HG03196 (cell line): ENCODE results near the gene PSMC3IP.
"Not testable (repeated sequence)": the region's sequence is repeated elsewhere in the genome, so short reads cannot be mapped to it uniquely, and the experiment has no call there.

Source experiments
- ATAC-seq: cut with Tn5 transposase; IDR thresholded peaks from one replicate; pipeline ENCODE4 v1.9.1; 2021; ENCODE audit not compliant: unreplicated experiment

The PSMC3IP gene

DNA sequence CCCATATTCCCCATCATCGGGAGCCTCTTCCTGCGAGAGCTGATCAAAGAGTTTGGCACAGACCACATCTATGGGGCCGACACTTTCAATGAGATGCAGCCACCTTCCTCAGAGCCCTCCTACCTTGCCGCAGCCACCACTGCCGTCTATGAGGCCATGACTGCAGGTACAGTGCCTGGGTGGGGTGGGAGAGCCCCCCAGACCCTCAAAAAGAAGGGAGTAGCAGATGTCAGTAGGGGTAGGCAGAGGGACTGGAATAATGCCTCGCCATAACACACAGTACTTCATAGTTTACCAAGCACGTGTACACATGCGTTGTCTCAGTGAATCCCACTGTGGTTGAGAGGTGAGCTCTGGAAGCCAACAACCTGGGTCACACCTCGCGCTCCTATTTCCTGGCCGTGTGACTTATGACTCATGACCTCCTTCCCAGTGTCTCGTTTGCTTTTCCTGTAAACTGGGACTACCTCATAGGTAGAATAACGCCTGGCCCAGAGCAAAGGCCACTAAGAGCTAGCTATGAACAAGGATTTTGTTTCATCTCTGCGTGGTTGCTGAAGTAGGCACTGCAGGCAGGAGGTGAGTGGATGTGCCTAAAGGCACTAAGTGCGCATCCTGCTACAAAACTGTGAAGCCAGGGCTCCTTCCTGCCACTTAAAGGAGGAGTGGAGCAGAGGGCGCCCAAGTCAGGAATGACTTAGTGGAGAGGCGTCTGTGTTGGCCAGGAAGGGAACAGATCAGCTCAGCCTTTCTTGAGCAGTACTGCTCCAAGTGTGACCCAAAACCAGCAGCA is 36.3 kb downstream of the PSMC3IP start:
- ATAC-seq: no peak

DNA sequence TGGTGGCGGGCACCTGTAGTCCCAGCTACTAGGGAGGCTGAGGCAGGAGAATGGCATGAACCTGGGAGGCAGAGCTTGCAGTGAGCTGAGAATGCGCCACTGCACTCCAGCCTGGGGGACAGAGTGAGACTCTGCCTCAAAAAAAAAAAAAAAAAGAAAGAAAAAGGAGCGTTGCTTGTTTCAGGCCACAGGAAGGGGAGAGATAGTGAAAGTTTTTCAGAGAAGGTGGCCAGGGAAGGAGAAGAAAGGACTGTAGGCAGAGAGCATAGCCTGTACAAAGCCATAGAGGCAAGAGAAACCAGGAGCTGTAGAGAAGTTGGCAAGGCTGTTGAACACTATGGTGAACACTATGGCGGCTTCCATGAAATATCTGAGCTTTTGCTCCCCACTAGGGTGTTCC is 37.0 kb downstream of the PSMC3IP start:
- ATAC-seq: not testable (repeated sequence)

DNA sequence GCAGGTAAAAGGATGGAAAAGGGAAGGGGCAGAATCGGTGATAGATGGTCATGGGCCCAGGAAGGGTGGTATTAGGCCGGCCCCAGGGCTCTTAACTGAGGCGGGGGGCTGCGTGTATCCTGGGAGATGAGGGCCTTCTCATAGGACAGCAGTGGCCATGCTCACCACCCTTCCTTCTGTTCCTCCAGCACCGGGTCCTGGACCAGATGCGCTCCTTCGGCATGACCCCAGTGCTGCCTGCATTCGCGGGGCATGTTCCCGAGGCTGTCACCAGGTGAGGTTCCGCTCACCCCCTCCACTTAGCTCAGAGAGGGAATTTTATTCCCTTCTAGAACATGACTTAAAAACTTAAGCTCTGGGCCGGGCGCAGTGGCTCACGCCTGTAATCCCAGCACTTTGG is 39.0 kb downstream of the PSMC3IP start:
- ATAC-seq: no peak

DNA sequence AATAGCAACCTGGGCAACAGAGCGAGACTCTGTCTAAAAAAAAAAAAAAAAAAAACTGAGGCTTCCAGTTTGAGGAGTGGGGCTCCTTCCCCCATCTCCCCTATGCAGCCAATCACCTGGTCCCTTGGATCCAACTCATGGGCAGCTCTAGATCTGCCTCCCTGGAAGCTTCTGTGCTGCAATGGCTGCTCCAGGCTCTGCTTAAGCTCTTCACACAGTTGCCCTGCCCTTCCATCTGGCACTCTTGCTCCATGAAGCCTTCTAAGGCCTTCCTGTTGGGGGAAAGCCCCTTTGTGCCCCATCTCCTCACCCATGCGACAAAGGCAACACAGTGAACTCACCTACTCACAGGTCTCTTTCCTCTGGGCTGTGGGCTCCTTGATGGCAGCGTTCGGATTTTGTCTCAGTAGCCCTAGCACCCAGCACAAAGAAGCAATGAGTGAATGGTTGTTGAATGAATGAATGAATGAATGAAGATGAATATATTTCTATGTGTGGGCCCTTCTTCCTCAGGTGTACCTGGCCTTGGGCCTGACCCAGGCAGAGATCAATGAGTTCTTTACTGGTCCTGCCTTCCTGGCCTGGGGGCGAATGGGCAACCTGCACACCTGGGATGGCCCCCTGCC is 39.6 kb downstream of the PSMC3IP start:
- ATAC-seq: no peak

DNA sequence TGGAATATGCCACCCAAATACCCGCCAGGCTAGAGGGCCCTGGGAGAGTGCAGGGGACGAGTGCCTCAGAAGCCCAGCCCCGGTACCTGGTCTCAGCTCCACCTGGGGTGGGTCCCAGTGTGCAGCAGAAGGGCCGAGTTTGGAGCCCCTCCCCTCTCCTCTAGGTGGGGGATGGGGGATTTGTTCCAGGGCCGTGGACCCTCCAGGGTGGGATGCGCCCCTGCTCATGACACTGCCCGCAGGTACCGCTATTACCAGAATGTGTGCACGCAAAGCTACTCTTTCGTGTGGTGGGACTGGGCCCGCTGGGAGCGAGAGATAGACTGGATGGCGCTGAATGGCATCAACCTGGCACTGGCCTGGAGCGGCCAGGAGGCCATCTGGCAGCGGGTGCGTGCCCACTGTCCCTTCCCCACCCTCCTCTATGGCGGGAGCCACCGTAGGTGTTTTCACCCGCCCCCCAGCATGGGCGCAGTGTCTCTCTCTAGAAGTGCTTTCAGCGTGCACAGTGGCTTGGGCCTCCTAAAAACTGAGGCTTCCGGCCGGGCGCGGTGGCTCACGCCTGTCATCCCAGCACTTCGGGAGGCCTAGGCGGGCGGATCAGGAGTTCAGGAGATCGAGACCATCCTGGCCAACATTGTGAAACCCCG is 40.2 kb downstream of the PSMC3IP start:
- ATAC-seq: no peak

DNA sequence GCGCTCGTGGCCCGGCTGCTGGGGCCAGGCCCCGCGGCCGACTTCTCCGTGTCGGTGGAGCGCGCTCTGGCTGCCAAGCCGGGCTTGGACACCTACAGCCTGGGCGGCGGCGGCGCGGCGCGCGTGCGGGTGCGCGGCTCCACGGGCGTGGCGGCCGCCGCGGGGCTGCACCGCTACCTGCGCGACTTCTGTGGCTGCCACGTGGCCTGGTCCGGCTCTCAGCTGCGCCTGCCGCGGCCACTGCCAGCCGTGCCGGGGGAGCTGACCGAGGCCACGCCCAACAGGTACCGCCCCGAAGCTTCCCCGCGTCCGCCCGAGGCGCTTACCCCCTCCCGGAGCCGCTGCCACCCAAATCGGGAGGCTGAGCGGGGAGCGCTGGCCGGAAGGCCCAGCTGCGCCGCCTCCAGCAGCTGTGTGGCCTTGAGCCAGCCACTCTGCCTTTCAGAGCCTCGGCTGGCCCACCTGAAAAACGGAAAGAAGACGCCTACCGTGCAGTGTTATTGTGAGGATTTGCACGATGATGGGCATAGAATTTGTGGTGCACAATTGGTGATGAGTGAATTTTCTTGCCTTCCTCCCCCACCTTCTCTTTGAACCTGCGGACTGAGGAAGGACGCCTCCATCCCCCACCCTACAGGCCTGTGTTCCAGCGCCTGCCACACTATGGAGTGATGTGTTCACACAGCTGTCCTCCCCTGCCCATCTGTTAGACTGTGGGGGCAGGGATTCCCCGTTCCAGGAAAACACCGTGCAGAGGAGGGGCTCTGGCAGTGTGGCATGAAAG is 41.0 kb downstream of the PSMC3IP start:
- ATAC-seq: peak; percentile 70

DNA sequence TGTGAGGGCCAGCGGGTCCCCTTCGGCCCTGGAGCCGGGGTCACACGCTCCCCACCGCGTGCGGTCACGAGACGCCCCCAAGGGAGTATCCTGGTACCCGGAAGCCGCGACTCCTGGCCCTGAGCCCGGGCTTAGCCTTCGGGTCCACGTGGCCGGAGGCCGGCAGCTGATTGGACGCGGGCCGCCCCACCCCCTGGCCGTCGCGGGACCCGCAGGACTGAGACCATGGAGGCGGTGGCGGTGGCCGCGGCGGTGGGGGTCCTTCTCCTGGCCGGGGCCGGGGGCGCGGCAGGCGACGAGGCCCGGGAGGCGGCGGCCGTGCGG is 41.5 kb downstream of the PSMC3IP start, which contains the start of gene NAGLU:
Gene NAGLU, plus strand, starts transcription at position 194 of the 324 bp plus-strand sequence. Its CDS starts 32 bp downstream, at position 226.
- ATAC-seq: peak; percentile 80

DNA sequence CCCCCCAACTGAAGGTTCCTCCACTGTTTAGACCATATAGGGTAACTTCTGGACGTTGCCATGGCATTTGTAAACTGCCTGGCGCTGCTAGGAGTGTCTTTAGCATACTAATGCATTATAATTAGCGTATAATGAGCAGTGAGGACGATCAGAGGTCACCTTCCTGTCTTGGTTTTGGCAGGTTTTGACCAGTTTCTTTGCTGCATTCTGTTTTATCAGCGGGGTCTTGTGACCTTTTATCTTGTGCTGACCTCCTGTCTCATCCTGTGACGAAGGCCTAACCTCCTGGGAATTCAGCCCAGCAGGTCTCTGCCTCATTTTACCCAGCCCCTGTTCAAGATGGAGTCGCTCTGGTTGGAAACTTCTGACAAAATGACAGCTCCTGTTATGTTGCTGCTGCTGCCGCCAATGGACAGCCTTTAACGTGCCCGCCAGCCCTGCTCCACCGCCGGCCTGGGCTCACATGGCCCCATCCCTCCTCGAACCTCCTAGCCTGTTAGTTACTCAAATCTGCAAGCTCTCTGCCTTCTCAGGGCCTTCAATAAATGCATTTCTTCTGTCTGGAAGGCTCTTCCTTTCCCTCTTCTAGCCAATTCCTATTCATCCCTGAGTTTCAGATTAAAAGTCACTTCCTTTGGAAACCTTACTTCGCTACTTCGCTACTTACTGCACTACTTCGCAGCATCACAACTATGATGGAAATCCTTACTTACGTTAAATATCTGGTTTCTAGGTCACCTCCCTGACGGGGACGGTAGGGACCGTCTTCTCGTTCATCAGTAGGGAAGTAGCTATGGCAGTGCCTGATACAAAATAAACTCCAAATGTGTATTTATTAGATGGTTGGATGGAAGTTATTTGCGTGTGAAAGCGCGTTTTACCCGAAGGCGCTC is 42.1 kb downstream of the PSMC3IP start:
- peak; percentile 3 for ATAC-seq

DNA sequence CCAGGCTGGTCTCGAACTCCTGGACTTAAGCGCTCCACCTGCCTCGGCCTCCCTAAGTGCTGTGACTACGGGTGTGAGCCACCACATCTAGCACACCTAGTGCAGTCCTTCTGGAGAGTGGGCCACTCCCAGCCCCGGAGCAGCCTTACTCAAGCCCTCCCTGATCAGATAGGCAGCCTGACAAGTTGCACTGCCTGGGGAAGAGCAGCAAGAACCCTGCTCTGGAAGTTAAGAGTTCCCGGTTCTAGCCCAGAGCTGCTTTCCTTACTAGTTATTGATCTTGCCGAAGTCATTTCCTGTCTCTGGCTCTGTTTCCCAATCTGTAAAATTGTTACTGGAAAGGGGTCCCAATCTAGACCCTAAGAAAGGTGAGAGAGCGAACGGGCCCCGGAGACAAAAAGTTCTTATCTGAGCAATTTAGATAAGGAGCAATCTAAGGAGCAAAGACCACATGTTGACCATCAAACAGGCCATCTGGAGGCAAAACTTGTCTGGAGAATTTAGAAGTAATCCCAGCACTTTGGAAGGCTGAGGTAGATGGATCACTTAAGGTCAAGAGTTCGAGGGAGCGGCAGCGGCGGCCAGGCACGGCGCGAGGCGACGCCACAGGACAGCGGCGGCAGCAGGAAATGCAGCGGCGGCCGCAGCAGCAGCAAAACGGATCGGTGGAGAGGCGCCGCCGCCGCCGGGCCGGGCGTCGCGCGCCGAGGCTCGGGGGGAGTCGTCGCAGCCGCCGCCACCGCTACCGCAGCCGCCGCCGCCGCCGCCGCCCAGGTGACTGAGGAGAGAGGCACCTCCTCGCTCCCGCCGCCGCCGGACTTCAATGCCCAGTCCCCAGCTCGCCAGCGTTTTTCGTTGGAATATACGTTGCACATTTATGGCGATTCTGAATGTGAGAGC is 45.8 kb downstream of the PSMC3IP start:
- no peak for ATAC-seq

DNA sequence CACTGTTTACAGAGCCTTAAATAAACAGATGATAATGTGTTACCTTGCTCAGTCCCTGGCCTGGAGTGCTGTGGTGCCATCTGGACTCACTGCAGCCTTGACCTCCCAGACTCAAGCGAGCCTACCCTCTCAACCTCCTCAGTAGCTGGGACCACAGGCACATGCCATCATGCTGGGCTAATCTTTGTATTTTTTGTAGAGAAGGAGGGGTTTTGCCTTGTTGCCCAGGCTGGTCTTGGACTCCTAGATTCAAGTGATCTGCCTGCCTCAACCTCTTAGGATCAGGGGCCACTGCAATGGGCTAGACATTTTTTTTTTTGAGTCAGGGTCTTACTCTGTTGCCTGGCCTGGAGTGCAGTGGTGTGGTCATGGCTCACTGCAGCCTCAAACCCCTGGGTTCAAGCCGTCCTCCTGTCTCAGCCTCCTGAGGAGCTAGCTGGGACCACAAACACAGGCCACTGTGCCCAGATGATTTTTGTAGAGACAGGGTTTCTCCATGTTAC is 46.5 kb downstream of the PSMC3IP start:
- no peak for ATAC-seq

DNA sequence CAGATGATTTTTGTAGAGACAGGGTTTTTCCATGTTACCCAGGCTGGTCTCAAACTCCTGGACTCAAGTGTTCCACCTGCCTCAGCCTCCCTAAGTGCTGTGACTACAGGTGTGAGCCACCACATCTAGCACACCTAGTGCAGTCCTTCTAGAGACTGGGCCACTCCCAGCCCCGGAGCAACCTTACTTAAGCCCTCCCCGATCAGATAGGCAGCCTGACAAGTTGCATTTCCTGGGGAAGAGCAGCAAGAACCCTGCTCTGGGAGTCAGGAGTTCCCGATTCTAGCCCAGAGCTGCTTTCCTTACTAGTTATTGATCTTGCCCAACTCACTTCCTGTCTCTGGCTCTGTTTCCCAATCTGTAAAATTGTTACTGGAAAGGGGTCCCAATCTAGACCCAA is 48.5 kb downstream of the PSMC3IP start:
- ATAC-seq: no peak

DNA sequence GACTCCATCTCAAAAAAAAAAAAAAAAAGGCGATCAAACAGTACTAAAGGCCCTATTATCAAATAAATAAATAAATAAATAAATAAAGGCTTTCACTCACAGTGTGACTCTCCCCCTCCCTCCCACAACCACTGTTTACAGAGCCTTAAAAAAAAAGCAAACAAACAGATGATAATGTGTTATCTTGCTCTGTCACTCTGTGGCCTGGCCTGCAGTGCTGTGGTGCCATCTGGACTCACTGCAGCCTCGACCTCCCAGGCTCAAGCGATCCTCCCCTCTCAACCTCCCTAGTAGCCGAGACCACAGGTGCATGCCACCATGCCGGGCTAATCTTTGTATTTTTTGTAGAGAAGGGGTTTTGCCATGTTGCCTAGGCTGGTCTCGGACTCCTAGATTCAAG is 49.6 kb downstream of the PSMC3IP start:
- no peak for ATAC-seq

DNA sequence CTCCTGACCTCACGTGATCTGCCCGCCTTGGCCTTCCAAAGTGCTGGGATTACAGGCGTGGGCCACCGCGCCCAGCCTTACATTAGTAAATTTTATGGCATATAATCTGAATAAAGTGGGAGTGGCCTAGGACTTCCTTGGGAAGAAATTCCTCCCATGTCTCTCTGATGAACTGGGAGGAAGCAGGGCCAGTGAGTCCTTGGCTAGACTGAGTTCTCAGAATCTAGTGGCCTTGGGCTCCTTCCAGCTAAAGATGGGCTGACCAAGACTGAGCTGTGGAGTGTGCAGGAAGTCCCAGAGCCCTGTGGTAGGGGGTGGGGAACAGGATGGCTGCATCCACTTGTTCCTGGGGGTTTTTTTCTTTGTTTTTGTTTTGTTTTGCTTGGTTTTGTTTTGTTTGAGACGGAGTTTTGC is 51.5 kb downstream of the PSMC3IP start:
- no peak for ATAC-seq

DNA sequence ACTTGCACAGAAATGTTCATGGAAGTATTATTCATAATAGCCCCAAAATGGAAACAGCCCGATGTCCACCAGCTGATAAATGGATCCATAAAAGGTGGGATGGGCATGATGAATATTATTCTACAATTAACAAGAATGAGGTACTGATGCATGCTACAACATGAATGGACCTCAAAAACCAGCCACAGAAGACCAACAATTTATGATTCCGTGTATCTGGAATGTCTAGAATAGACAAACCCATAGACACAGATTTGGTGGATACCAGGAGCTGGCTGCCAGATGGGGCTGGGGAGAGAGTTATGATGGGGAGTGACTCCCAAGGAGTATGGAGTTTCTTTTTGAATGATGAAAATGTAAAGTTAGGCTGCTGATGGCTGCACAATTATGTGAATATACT is 52.3 kb downstream of the PSMC3IP start:
- ATAC-seq: no peak

DNA sequence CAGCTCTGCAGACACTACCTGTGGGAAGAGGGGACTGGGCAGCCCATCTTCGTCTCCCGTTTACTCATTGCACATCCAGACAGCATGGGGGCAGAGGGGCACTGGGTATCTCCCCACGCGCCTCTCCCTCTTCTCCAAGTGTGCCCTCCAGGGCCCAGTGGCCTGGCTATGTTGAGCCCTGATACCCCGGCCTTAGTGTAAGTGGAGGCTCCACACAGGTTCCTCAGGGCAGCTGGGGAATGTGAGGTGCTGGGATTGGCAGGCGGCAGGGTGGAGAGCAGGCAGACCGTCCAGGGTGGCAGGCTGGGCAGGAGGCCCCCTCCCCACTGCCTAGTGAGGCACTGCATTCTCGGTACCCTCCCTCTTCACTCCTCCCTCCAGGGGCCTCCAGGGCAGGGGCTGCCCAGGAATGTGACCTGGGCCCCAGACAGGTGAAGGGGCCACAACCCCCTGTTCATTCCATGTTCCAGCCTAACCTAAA is 54.7 kb downstream of the PSMC3IP start:
- ATAC-seq: no peak
